MCF 10A (cell line): ENCODE data around the gene CCDC9. TPM values are rescaled to one million over a fixed set of nuclear protein-coding genes. Genes with fewer than 3 reads are reported as not detected.

Experiments
- BruUV-seq: library from RNA; stranded (reverse); fragments of 400-500 nt; replicated peaks from 2 replicates; lab custom pipeline; 2021; lab: Mats Ljungman, UMichigan
- CTCF ChIA-PET: fragments of 300-600 bp; sonication (Branson Sonifier 250); formaldehyde crosslinking; extraction: SDS; loops from one replicate; lab custom pipeline; 2021; ENCODE audit warnings: antibody characterized with exemption, inconsistent platforms; lab: Yijun Ruan, JAX
- POLR2A ChIA-PET: fragments of 300-600, 350-650 bp; sonication (Branson Sonifier 250); formaldehyde crosslinking; extraction: SDS; loops from one replicate; lab custom pipeline; 2020; ENCODE audit warnings: antibody characterized with exemption, inconsistent platforms; lab: Yijun Ruan, JAX
- DNase-seq: peaks from one replicate; pipeline ENCODE4 v3.0.0-alpha.2; 2018; ENCODE audit not compliant: unreplicated experiment
- H3K27ac Mint-ChIP-seq: one replicate; pipeline ENCODE4 v1.8.0; 2022; ENCODE audit warnings: mild to moderate bottlenecking, low read depth, mixed read lengths; ENCODE audit not compliant: unreplicated experiment
- H3K27me3 Mint-ChIP-seq: one replicate; pipeline ENCODE4 v1.8.0; 2022; ENCODE audit warnings: mixed read lengths; ENCODE audit not compliant: insufficient read depth, unreplicated experiment
- H3K36me3 Mint-ChIP-seq: one replicate; pipeline ENCODE4 v1.8.0; 2022; ENCODE audit warnings: mild to moderate bottlenecking, moderate library complexity, mixed read lengths; ENCODE audit not compliant: insufficient read depth, unreplicated experiment
- H3K4me1 Mint-ChIP-seq: one replicate; pipeline ENCODE4 v1.8.0; 2022; ENCODE audit warnings: mixed read lengths; ENCODE audit not compliant: insufficient read depth, unreplicated experiment
- H3K4me3 Mint-ChIP-seq: one replicate; pipeline ENCODE4 v1.8.0; 2022; ENCODE audit warnings: mild to moderate bottlenecking, moderate library complexity, mixed read lengths; ENCODE audit not compliant: unreplicated experiment
- H3K9me3 Mint-ChIP-seq: one replicate; pipeline ENCODE4 v1.8.0; 2022; ENCODE audit warnings: mixed read lengths; ENCODE audit not compliant: unreplicated experiment
- intact Hi-C: fragments of 100-400 bp; cut with micrococcal nuclease; formaldehyde crosslinking; loops from 2 replicates; pipeline ENCODE4 v1.14.1; 2022
- total RNA-seq: library from RNA; stranded (reverse); gene quantifications from 2 replicates; pipeline ENCODE4 v1.2.3, GENCODE V29; 2022
- TF ChIP-seq, protein P1 (sequence below): fragments of 200-600 bp; IDR thresholded peaks from one replicate; pipeline ENCODE4 v1.8.0; 2022; ENCODE audit warnings: antibody characterized with exemption, mild to moderate bottlenecking; ENCODE audit not compliant: unreplicated experiment

CCDC9 gene
- total RNA-seq, 1 experiment from 2014 or later, result 39.0 TPM

DNA sequence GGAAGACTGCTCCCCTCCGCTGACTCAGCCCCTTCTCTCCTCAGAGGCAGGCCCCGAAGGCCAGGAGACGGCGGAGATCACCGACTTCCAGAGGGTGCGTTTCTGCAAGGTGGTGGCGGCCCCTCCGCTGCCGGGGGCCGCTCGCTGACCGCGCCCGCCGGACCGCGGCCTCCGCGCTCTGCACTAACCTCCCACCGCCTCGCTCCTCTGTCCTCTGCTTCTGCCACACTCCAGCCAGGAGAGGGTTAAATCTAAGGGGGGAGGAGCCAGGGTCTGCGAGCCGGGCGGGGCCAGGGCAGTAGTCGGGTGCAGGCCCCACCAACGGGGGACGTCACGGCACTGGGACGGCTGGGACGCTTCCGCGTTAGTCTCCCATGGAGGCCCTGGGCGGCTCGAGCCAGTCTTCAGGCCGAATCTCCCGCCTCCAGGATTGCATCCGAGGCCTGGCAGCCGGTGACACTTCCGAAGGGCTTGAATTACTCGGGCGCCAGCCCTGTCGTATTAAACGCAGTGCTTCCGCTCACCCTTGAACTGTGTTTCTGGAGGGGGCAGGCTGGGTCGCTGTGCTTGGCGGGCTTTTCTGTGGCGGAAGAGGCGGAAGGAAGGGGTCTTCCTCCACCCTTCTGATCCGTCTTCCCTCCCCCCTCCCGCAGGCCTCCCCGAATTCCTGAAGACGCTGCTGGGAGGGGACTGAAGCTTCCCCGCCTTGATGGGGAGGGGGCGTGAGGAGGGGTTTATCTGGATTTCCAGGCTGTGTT, 17.2 kb downstream of the CCDC9 start:
- TF ChIP-seq, protein P1, sequence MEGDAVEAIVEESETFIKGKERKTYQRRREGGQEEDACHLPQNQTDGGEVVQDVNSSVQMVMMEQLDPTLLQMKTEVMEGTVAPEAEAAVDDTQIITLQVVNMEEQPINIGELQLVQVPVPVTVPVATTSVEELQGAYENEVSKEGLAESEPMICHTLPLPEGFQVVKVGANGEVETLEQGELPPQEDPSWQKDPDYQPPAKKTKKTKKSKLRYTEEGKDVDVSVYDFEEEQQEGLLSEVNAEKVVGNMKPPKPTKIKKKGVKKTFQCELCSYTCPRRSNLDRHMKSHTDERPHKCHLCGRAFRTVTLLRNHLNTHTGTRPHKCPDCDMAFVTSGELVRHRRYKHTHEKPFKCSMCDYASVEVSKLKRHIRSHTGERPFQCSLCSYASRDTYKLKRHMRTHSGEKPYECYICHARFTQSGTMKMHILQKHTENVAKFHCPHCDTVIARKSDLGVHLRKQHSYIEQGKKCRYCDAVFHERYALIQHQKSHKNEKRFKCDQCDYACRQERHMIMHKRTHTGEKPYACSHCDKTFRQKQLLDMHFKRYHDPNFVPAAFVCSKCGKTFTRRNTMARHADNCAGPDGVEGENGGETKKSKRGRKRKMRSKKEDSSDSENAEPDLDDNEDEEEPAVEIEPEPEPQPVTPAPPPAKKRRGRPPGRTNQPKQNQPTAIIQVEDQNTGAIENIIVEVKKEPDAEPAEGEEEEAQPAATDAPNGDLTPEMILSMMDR, result no peak
- TSS peak; percentile 20 for BruUV-seq
- Mint-ChIP-seq H3K27ac (peak overlapping the region; percentile 77), H3K27me3 (no peaks in the 10 kb centered on the region), H3K36me3 (peaks cover 47% of the 10 kb centered on the region), H3K9me3 (no peaks in the 10 kb centered on the region), H3K4me1 (peaks cover 16% of the 10 kb centered on the region), H3K4me3 (peak overlapping the region; percentile 79)
- intact Hi-C loops, result loop anchor here (2.0 kb wide), 1 partner anchor 17 kb away; the partner anchor contains the start of gene CCDC9
- ChIA-PET CTCF (interaction anchor here (0.6 to 1.3 kb wide), 4 partner anchors 9 to 118 kb away, joined by 3 to 4 read pairs (median 4); no protein-coding TSS in a partner anchor), POLR2A (interaction anchor here (0.6 to 2.6 kb wide), 15 partner anchors 12 to 488 kb away, joined by 3 to 53 read pairs (median 6); partner anchors contain the start of genes CCDC9 and DHX34)
- DNase-seq, result peak; percentile 89

DNA sequence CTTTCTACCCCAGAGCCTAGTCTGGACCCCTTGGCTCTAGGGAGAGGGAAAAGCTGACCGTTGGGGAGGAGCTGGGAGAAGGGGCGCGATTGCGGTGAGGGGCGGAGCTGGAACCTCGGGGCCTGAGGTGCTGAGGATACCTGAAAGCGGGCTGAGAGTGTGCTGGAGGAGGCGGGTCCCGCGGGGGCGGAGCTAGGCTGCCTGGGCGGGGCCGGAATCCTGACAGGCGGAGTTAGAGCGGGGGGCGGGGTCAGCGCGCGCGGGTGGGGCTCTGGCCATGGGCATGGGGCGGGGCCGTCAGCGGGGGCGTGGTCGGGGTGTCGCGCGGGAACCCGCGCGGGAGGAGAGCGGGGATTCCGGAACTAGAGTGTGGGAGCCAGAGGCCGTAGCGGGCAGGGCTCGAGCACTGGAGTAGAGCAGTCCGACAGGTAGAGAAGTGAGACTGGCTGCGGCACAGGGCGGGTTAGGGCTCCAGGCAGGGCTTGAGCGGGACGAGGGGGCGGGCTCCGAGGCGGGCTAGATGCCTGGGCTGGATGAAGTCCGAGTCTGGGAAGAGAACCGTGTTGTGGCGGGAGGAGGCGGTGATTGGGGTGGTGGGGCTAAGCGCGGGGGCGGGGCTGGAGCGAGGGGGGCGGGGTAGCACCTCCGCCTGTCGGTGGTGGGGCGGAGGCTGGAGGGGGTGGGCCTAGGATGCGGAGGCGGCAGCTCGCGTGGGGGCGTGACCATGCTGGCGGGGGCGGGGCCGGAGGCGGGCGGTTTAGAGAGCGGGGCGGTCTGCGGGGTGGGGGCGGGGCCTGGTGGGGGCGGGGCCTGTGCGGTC, 18.0 kb downstream of the CCDC9 start, which contains the start of gene INAFM1:
INAFM1 (plus strand) TSS at position 815 of the 820 bp plus-strand sequence. CDS start 35 bp downstream, outside the sequence.
- H3K27me3 Mint-ChIP-seq, result no peaks in the 10 kb centered on the region
- H3K4me3 Mint-ChIP-seq, result peak within 1 kb of the TSS; percentile 79
- intact Hi-C loops, result loop anchor here (2.0 kb wide), 1 partner anchor 17 kb away; the partner anchor contains the start of gene CCDC9
- DNase-seq, result peak; percentile 96
- TF ChIP-seq, protein P1, result no peak
- ChIA-PET CTCF (interaction anchor here (0.5 to 1.4 kb wide), 7 partner anchors 8 to 143 kb away, joined by 3 to 5 read pairs (median 4); partner anchors contain the start of genes DHX34 and SAE1), POLR2A (interaction anchor here (0.6 to 2.6 kb wide), 19 partner anchors 8 to 1446 kb away, joined by 3 to 53 read pairs (median 4); partner anchors contain the start of genes CCDC9 and DHX34)
- peak within 1 kb of the TSS; percentile 77 for H3K27ac Mint-ChIP-seq
- H3K4me1 Mint-ChIP-seq, result peaks cover 16% of the 10 kb centered on the region
- no TSS peak for BruUV-seq
- H3K9me3 Mint-ChIP-seq, result no peaks in the 10 kb centered on the region
- peaks cover 49% of the 10 kb centered on the region for H3K36me3 Mint-ChIP-seq

GRCh38 chr19:47274891-47275761, 18.8 kb downstream of the CCDC9 start:
- ChIA-PET POLR2A (interaction anchor here (0.6 to 2.6 kb wide), 9 partner anchors 14 to 162 kb away, joined by 3 to 53 read pairs (median 4); partner anchors contain the start of genes CCDC9, DHX34 and ZC3H4), CTCF (interaction anchor here (0.7 to 1.4 kb wide), 4 partner anchors 9 to 74 kb away, joined by 3 to 8 read pairs (median 4); partner anchors contain the start of gene DHX34)
- DNase-seq, result no peak
- no peaks in the 10 kb centered on the region for H3K27me3 Mint-ChIP-seq
- peaks cover 21% of the 10 kb centered on the region for H3K4me1 Mint-ChIP-seq
- TF ChIP-seq, protein P1, result no peak
- H3K27ac Mint-ChIP-seq, result no peak overlapping the region
- H3K9me3 Mint-ChIP-seq, result no peaks in the 10 kb centered on the region
- intact Hi-C loops, result loop anchor here (2.0 kb wide), 1 partner anchor 18 kb away; the partner anchor contains the start of gene CCDC9
- TSS peak; percentile 25 for BruUV-seq
- H3K4me3 Mint-ChIP-seq, result peak overlapping the region; percentile 79
- H3K36me3 Mint-ChIP-seq, result peaks cover 40% of the 10 kb centered on the region
